RWPE1 (cell line): Measurements from ENCODE around the gene MEG3.

Experiments
- CTCF ChIA-PET: fragments of 350-600 bp; sonication (Branson Sonifier 250); formaldehyde crosslinking; extraction: SDS; loops from one replicate; lab custom pipeline; 2021; lab: Yijun Ruan, JAX
- POLR2A ChIA-PET: fragments of 400-600 bp; formaldehyde crosslinking; extraction: SDS; loops from one replicate; lab custom pipeline; 2020; ENCODE audit warnings: antibody characterized with exemption; ENCODE audit not compliant: low non-redundant PET; lab: Yijun Ruan, JAX
- DNase-seq: peaks from one replicate; pipeline ENCODE4 v3.0.0; 2012; ENCODE audit warnings: low spot score
- H3K27ac ChIP-seq: fragments of 450-650 bp; 2 replicates; pipeline ENCODE4 v1.5.1; 2017
- TF ChIP-seq, protein P1 (sequence below): fragments of 450-650 bp; conservative IDR thresholded peaks from 2 replicates; pipeline ENCODE4 v1.5.1; 2017; ENCODE audit warnings: low read depth, mild to moderate bottlenecking

Gene MEG3

GRCh38 chr14:100864960-100865681 lies 39.2 kb downstream of the MEG3 start:
- no peak overlapping the region for H3K27ac ChIP-seq
- TF ChIP-seq, protein P1, sequence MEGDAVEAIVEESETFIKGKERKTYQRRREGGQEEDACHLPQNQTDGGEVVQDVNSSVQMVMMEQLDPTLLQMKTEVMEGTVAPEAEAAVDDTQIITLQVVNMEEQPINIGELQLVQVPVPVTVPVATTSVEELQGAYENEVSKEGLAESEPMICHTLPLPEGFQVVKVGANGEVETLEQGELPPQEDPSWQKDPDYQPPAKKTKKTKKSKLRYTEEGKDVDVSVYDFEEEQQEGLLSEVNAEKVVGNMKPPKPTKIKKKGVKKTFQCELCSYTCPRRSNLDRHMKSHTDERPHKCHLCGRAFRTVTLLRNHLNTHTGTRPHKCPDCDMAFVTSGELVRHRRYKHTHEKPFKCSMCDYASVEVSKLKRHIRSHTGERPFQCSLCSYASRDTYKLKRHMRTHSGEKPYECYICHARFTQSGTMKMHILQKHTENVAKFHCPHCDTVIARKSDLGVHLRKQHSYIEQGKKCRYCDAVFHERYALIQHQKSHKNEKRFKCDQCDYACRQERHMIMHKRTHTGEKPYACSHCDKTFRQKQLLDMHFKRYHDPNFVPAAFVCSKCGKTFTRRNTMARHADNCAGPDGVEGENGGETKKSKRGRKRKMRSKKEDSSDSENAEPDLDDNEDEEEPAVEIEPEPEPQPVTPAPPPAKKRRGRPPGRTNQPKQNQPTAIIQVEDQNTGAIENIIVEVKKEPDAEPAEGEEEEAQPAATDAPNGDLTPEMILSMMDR = no peak
- peak; percentile 9 for DNase-seq
- POLR2A ChIA-PET = no interaction called here
- CTCF ChIA-PET = interaction anchor here (0.6 to 1.2 kb wide), 2 partner anchors 36 to 370 kb away, joined by 5 to 6 read pairs; no protein-coding TSS in a partner anchor

DNA sequence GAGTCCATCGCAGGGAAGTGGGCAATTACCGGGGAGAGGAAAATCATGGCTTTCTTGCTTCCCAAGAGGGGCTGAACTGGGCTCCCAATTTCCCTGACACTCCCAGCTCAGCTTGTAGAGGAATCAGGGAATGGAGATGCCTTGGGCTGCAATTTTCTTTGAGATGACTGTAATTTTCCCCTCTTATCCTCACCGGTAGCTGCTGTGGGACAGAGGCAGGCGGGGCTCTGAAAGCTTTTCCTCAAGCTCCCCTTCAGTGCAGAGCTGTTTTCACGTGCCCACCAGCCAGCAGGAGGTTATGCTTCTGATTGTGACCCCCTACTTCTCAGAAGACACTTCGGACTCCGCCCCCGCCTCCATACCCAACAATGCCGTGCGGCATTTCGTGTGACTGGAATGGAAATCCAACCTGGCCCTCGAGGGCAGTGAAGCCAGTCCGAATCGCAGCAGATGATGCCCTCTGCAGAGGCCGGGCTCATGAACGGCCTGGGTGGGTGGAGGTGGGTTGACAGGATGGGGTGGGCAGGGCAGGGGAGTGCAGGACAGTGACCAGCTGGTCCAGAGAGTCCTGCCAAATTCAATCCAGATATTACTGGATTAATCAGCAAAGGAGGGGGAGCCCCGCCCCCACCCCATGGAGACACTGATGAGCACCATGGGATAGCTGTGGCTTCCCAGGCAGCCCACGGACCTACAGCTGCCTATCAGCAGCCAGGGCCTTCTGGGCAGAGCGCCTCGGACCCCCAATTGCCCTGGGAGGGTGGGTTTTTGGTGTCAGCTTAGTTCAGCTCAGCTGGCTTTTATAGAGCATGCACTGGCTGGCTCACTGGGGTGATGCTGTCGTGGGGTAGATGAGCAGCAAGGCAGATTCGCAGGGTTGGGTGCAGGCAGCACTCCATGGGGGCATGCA lies 40.0 kb downstream of the MEG3 start:
- TF ChIP-seq, protein P1 = no peak
- no peak overlapping the region for H3K27ac ChIP-seq
- POLR2A ChIA-PET = no interaction called here
- no peak for DNase-seq
- CTCF ChIA-PET = interaction anchor here (0.6 kb wide), 2 partner anchors 35 to 91 kb away, joined by 3 to 6 read pairs; no protein-coding TSS in a partner anchor

GRCh38 chr14:100866666-100867630 lies 41.0 kb downstream of the MEG3 start:
- POLR2A ChIA-PET = no interaction called here
- no peak overlapping the region for H3K27ac ChIP-seq
- TF ChIP-seq, protein P1 = no peak
- no peak for DNase-seq
- CTCF ChIA-PET = interaction anchor here (0.6 kb wide), 1 partner anchor 90 kb away, joined by 3 read pairs; no protein-coding TSS in a partner anchor

GRCh38 chr14:100867631-100868315 lies 41.9 kb downstream of the MEG3 start:
- no peak overlapping the region for H3K27ac ChIP-seq
- CTCF ChIA-PET = interaction anchor here (0.6 kb wide), 2 partner anchors 17 to 354 kb away, joined by 3 to 6 read pairs; no protein-coding TSS in a partner anchor
- TF ChIP-seq, protein P1 = no peak
- POLR2A ChIA-PET = no interaction called here
- no peak for DNase-seq

DNA sequence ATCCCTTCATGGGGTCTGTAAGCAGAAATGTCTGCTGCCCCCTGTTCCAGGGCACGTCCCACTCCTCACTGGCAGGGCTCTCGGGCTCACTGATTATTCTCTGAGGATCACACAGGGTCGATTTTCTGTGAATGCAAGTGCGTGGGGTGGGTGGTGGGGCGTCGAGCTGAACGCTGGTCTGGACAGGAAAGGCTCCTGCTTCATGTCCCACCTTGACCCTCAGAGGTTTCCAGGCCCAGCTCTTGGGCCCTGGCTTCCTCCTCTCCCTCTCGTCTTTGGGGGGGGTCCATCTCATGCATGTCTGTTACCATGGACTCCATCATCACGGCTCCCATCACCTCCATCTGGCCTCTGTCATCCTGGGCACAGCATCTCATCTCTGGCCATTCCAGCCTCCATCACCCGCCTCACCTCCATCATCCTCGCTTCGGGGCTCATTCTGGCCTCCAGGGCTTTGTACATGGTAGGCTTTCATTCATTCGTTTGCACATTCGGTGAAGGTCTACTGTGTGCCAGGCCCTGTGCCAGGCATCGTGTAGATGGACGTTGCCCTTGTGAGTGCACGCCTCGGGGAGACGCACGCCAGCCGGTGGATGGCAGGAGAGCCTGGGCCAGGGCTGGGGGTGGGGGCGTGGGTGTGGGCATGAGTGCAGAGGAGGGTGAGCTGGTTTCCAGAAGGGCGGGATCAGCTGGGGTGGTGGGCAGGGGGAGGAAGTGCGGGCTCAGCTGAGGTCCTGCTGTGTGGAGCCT lies 42.9 kb downstream of the MEG3 start:
- no peak overlapping the region for H3K27ac ChIP-seq
- no peak for DNase-seq
- ChIA-PET CTCF (no interaction called here), POLR2A (no interaction called here)
- TF ChIP-seq, protein P1 = no peak
